GM21717 (cell line): ENCODE measurements around the gene TGM5.
"Not testable (repeated sequence)": the region's sequence is repeated elsewhere in the genome, so short reads cannot be mapped to it uniquely, and the experiment has no call there.

Experiments
- ATAC-seq: cut with Tn5 transposase; IDR thresholded peaks from one replicate; pipeline ENCODE4 v1.9.1; 2021; ENCODE audit warnings: mild to moderate bottlenecking, moderate library complexity; ENCODE audit not compliant: unreplicated experiment

Gene TGM5

DNA sequence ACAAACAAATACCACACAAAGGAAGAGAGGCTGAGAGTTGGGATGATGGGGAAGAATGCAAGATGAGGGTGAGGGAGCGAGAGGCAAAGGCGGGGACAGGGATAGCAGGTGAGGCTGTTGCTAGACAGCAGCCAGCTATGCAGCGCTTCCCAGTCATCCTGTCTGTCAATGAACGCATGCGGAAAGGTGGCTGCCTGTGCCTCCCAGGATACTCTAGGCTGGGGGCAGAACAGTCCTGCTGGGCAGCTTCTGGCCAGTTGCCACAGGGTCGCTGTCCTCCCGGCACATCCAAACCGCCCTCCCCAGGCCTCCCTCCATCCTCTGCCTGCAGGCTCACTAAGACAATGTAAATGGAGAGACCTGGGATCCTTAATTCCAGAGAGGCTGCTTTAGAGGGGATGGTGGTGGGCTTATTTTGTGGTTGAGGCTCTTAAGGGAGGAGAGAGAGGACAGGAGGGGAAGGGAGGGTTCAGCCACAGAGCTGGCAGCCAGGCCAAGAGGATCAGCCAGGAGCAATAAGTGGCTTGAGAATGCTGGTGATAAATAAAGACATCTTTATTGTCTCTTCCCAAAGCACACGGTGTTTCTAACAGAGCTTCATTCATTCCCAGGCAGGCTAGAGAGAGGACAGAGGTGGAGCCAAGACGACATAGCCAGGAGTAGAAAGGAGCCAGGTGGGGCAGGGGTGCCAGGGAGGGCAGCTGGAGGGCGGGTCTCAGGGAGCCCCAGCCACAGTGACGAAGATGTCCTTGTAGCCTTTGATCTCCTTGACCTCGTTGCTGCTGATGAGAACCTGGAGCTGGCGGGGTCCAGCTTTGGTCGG, 9.2 kb upstream of the TGM5 start:
- ATAC-seq = no peak

GRCh38 chr15:43274136-43274535, 7.4 kb upstream of the TGM5 start:
- no peak for ATAC-seq

- no peak for ATAC-seq
Observed at GRCh38 chr15:43273243-43273642, 6.5 kb upstream of the TGM5 start.

DNA sequence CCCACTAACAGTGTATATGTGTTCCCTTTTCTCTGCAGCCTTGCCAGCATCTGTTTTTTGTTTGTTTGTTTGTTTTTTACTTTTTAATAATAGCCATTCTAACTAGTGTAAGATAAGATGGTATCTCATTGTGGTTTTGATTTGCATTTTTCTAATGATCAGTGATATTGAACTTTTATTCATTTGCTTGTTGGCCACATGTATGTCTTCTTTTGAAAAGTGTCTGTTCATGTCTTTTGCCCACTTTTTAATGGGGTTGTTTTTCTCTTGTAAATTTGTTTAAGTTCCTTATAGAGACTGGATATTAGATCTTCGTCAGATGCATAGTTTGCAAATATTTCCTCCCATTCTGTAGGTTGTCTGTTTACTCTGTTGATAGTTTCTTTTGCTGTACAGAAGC, 5.2 kb upstream of the TGM5 start:
- not testable (repeated sequence) for ATAC-seq

DNA sequence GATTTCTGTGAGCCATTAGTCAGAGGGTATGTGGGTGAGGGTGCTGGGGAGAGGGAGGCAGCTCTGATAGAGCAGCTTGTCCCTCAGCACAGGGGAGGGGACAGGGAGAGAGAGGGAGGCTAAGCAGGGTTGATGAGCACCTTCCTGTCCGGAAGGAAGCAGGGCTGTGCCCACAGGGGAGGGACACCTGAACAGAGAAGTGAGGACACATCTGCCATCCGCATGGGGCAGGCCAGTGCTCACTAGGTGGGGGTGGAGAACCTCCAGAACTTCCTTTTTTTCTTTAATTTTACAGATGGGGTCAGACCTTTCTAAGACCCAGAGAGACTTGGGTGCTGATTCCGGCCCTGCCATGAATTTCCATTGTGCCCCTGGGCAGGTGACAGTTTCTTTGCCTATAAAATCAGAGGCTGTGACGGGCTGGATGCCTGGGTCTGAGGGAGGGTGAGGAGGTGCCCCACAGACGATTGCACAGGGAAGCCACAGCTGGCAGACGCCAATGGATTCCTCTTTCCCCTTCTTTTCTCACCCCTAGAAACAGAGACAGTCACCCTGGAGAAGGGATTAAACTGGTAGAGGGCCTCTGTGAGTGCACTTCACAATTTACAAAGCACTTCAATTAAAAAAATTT, 4.1 kb upstream of the TGM5 start:
- no peak for ATAC-seq

DNA sequence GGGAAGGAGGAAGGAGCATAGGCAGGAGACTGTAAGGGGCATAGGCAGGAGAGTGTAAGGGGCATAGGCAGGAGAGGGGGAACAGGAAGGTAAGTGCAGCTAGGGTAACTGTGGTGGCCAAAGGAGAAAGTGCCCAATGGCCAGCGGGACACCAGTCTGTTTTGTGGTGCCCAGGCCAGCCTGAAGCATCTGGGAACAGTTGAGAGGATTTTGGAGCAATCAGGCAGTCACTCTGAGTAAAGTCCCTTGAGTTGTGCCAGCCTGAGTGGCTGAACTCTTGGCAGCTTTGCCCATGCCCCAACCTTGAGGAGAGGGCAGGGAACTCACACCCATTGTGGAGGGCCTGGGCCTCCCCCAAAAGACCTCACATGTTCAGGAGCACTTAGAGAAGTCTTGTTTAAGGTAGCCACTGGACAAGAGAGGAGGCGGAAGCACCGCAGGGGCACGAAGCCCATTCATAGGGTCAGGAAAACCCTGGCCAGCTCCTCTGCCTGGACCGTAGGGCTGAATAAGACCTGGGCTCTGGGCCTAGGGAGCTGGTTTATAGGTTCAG, 3.5 kb upstream of the TGM5 start:
- ATAC-seq = no peak

DNA sequence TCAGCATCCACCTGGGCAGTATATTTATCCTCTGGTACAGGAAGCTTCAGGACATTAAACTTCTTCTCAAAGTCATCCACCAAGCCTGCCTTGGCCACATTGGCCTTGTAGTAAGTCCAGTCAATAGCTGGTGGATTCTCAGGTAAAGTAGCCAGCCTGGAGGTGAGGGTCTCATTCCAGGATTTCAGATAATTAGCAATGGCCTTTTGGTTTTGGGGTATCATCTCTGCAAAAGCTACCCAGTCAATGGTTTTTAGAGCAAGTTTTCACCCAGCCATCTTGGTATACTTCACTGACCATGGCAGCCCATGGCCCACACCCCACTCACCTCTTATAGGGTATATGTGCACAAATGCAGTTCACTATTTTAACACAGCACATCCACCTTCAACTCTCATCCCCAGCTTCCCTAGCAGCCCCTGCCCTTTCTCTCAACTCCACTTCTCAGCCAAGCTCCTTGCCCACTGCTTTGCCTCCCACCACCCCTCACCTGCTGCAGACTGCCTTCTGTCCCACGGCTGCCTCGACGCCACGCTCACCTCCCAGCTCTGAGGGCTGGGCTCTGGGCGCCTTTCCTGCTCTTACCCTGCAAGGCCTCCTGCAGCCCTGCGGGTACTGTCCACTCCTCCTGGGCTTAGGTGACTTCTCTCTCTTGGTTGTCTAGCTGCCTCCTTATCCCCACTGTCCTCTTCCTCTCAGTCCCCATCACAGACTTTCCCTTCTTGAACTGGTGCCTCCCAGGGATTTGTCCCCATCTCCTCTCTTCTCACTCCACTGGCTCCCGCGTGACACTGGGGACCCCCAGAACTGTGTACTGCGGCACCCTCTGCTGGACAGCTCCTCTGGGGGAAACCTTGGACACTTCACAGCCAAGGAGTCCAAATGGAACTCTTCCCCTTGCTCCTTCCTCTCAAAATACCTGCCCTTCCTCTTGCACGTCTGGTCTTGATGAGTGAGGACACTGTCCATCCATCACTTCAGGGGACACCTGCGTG, 1.7 kb upstream of the TGM5 start:
- ATAC-seq = no peak

DNA sequence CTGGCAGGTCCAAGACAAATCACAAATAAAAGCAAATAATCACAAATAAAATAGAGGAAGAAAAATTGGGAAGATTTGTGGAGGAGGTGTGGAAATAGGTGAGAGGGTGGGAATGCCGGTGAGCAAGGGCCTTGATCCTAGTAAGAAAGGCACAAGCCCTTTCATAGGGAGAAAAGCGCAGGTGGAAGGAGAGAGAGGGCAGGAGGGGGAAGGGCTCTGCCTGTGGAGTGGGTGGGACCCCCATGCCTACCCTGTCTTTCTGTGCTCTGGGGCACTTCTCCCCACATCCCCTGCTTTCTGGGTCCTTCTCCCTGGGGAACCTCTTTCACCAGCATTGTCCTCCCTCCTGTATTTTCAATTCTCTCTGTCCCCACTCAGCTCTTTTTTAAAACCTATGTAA, 711 bp upstream of the TGM5 start:
- ATAC-seq = no peak

DNA sequence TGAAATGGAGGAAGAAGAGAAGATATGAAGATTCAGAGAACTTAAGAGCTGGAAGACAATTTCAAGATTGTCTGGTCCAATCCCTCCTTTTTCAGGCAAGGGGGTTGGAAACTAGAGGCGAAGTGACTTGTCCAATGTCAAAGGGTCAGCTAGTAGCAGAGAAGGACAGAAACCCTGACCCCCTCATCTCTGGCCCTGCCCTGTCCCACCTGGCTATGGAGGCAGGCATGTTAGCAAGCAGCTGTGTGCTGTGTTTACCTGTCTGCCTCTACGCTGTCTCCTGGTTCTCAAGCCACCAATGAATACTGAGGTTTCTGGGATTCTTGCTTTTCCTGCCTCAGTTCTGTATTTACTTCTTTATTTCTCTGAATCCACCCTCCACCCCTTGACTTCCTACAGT, 342 bp downstream of the TGM5 start:
- no peak for ATAC-seq

- ATAC-seq = no peak
Observed at GRCh38 chr15:43260011-43260615, 6.6 kb downstream of the TGM5 start.

GRCh38 chr15:43258781-43259180, 7.9 kb downstream of the TGM5 start:
- no peak for ATAC-seq

DNA sequence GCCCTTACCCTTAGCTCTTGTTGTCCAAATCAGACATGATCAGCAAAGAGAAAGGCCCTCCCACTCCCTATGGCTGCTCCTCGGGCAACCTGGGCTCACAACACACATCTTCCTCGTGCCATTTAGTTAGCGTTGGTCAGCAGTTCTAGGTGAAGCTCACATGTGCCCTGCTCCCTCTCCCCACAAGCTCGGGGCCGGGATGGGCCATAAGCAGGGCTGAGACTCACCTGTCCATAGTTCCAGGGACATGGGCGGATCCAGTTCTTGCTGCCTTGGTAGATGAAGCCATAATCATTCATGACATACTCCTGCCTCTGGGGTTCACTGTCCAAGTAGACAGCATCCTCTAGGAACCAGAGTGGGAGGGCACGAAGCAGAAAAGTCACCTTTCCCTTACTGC, 10.4 kb downstream of the TGM5 start:
- ATAC-seq = no peak

DNA sequence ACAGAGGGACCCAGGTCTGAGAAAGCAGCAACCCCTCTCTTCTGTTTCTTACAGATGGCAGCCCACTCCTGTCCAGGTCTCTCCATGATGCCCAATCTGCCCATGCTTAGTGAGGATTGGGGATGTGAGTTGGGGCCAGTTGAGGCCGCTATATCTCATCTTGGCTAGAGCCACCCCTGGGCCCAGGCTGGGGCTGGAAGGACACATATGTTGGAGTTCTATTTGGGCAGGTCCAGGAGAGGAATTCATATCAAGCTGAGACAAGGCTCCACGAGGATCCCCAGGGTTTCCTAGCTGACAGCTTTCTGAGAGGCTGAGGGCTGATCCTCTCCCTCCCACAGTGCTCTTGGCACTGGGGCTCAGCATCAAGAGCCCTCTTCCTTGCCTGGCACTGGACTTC, 11.4 kb downstream of the TGM5 start:
- ATAC-seq = no peak

GRCh38 chr15:43253431-43254403, 13.0 kb downstream of the TGM5 start:
- ATAC-seq = peak; percentile 52

GRCh38 chr15:43251871-43252250, 14.9 kb downstream of the TGM5 start:
- ATAC-seq = no peak

- no peak for ATAC-seq
Observed at GRCh38 chr15:43251185-43251870, 15.4 kb downstream of the TGM5 start.

GRCh38 chr15:43250785-43251184, 15.9 kb downstream of the TGM5 start:
- no peak for ATAC-seq

- ATAC-seq = peak; percentile 50
Observed at GRCh38 chr15:43249699-43250203, 17.0 kb downstream of the TGM5 start.

DNA sequence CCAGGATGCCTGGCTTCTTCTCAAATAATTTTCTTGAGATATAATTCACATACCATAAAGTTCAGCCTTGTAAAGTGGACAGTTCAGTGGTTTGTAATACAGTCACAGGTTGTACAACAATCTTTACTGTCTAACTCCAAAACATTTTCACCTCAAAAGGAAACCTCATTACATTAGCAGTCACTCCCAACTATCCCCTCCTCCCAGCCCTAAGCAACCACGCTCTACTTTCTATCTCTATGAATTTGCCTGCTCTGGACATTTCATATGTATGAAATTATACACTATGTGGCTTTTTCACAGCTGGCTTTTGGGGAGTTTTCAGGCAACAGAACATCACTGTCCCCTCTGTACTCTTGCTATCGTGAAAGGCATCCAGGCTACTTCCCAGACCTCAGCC, 17.5 kb downstream of the TGM5 start:
- ATAC-seq = peak; percentile 1
